Measurements from ENCODE around the gene PCGF5. TPM values are rescaled to one million over a fixed set of nuclear protein-coding genes. Genes with fewer than 3 reads are reported as not detected.

Gene PCGF5
- total and polyA plus RNA-seq, 10 of the 15 experiments (the other 5 are each of a cell fraction or from before 2014, with no cell fraction given) = 33.2 to 79.7 (median 50.7) TPM

GRCh38 chr10:91211675-91212074 lies 8.8 kb upstream of the PCGF5 start (continued):
- no peak for TF ChIP-seq PRDM15 (CRISPR knock-in tag; IDR thresholded peaks at IDR 0.05)
- TF ChIP-seq NRF1 (conservative IDR thresholded peaks at IDR 0.05; ENCODE audit: low read depth, low read length) = no peak
- no peak for TF ChIP-seq ZNF687 (IDR thresholded peaks at IDR 0.05)
- TF ChIP-seq POU2F2 (IDR thresholded peaks at IDR 0.05; ENCODE audit: borderline replicate concordance, low read depth, low read length) = no peak
- TF ChIP-seq SUPT20H (IDR thresholded peaks at IDR 0.05; ENCODE audit: borderline replicate concordance, control insufficient read depth, low read depth, low read length) = no peak
- no peak for TF ChIP-seq BCL11A (IDR thresholded peaks at IDR 0.05; ENCODE audit: low read depth, low read length)
- TF ChIP-seq, protein P1, sequence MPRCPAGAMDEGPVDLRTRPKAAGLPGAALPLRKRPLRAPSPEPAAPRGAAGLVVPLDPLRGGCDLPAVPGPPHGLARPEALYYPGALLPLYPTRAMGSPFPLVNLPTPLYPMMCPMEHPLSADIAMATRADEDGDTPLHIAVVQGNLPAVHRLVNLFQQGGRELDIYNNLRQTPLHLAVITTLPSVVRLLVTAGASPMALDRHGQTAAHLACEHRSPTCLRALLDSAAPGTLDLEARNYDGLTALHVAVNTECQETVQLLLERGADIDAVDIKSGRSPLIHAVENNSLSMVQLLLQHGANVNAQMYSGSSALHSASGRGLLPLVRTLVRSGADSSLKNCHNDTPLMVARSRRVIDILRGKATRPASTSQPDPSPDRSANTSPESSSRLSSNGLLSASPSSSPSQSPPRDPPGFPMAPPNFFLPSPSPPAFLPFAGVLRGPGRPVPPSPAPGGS (IDR thresholded peaks at IDR 0.05; ENCODE audit: borderline replicate concordance, insufficient read depth, low read depth, low read length, poor library complexity, severe bottlenecking) = no peak
- no peak for TF ChIP-seq CHD1 (IDR thresholded peaks at IDR 0.05; ENCODE audit: low read depth, low read length)
- no peak for TF ChIP-seq ZNF622 (IDR thresholded peaks at IDR 0.05)

All from GM12878 (cell line).